Trophoblast cell (in vitro differentiated cells and primary cell): ENCODE data around the gene NDFIP1.
A peak's percentile ranks its signal among the peaks of the same experiment; 100 is the strongest.

ENCODE experiments used
- DNase-seq, 2 donors: peaks; one replicate each; pipeline ENCODE4 v3.0.0-alpha.2; 2016
- H2AFZ ChIP-seq: 2 replicates; pipeline ENCODE4 v1.6.1; 2013; ENCODE audit warnings: low read length, moderate library complexity, mild to moderate bottlenecking; ENCODE audit not compliant: insufficient read depth, poor library complexity
- H2AK5ac ChIP-seq: 2 replicates; pipeline ENCODE4 v1.6.1; 2013; ENCODE audit warnings: mild to moderate bottlenecking, low read length
- H2BK120ac ChIP-seq: 2 replicates; pipeline ENCODE4 v1.6.1; 2013; ENCODE audit warnings: low read length, mild to moderate bottlenecking, moderate library complexity; ENCODE audit not compliant: insufficient read depth, poor library complexity
- H2BK12ac ChIP-seq: 2 replicates; pipeline ENCODE4 v1.6.1; 2013; ENCODE audit warnings: mild to moderate bottlenecking, low read length, moderate library complexity
- H2BK5ac ChIP-seq: 2 replicates; pipeline ENCODE4 v1.6.1; 2013; ENCODE audit warnings: low read length, low read depth, moderate library complexity, mild to moderate bottlenecking; ENCODE audit not compliant: poor library complexity
- H3K14ac ChIP-seq: 2 replicates; pipeline ENCODE4 v1.6.1; 2013; ENCODE audit warnings: mild to moderate bottlenecking, low read length
- H3K18ac ChIP-seq: 2 replicates; pipeline ENCODE4 v1.6.1; 2013; ENCODE audit warnings: mild to moderate bottlenecking, low read length
- H3K23ac ChIP-seq: 2 replicates; pipeline ENCODE4 v1.6.1; 2013; ENCODE audit warnings: low read length
- H3K27ac ChIP-seq: 2 replicates; pipeline ENCODE4 v1.5.1; 2013; ENCODE audit warnings: low read depth, mild to moderate bottlenecking, inconsistent platforms, low read length, moderate library complexity
- H3K27me3 ChIP-seq: 2 replicates; pipeline ENCODE4 v1.6.1; 2013; ENCODE audit warnings: inconsistent platforms, mild to moderate bottlenecking, low read length, moderate library complexity; ENCODE audit not compliant: insufficient read depth
- H3K36me3 ChIP-seq, 2 experiments: 1 replicate in 1 of 2; 2 replicates in 1 of 2; pipeline ENCODE4 v1.6.1; 2013; ENCODE audit warnings: low read length in 2 of 2, mild to moderate bottlenecking in 2 of 2, moderate library complexity in 1 of 2; ENCODE audit not compliant: insufficient read depth in 2 of 2, control insufficient read depth in 1 of 2
- H3K4ac ChIP-seq: 2 replicates; pipeline ENCODE4 v1.6.1; 2013; ENCODE audit warnings: low read depth, mild to moderate bottlenecking, low read length, moderate library complexity
- H3K4me1 ChIP-seq, 2 experiments: 1 replicate in 1 of 2; 2 replicates in 1 of 2; pipeline ENCODE4 v1.6.1; 2013; ENCODE audit warnings: low read length in 2 of 2, mild to moderate bottlenecking in 2 of 2, moderate library complexity in 1 of 2; ENCODE audit not compliant: insufficient read depth in 2 of 2, control insufficient read depth in 1 of 2
- H3K4me2 ChIP-seq: 2 replicates; pipeline ENCODE4 v1.6.1; 2013; ENCODE audit warnings: inconsistent platforms, mild to moderate bottlenecking, low read length, moderate library complexity
- H3K4me3 ChIP-seq: 2 replicates; pipeline ENCODE4 v1.5.1; 2013; ENCODE audit warnings: mild to moderate bottlenecking, low read depth, low read length, inconsistent platforms
- H3K79me1 ChIP-seq: one replicate; pipeline ENCODE4 v1.6.1; 2013; ENCODE audit warnings: low read length
- H3K79me2 ChIP-seq: 2 replicates; pipeline ENCODE4 v1.6.1; 2013; ENCODE audit warnings: low read length, mild to moderate bottlenecking; ENCODE audit not compliant: control insufficient read depth, insufficient read depth, poor library complexity
- H3K9ac ChIP-seq: 2 replicates; pipeline ENCODE4 v1.6.1; 2013; ENCODE audit warnings: mild to moderate bottlenecking, low read length
- H3K9me3 ChIP-seq: 2 replicates; pipeline ENCODE4 v1.6.1; 2013; ENCODE audit warnings: low read depth, mild to moderate bottlenecking, control low read depth, inconsistent platforms, low read length; ENCODE audit not compliant: insufficient read depth
- H4K12ac ChIP-seq: 2 replicates; pipeline ENCODE4 v1.6.1; 2013; ENCODE audit warnings: low read depth, mild to moderate bottlenecking, low read length, moderate library complexity
- H4K8ac ChIP-seq: 2 replicates; pipeline ENCODE4 v1.6.1; 2013; ENCODE audit warnings: low read depth, mild to moderate bottlenecking, low read length, moderate library complexity
- H4K91ac ChIP-seq: one replicate; pipeline ENCODE4 v1.6.1; 2013; ENCODE audit warnings: low read depth, mild to moderate bottlenecking, low read length, moderate library complexity
- WGBS: extraction: QIAGEN DNeasy Blood & Tissue Kit; methylation state at CpG from one replicate; pipeline ENCODE4 v1.1.7; 2013; ENCODE audit warnings: missing lambda C conversion rate; ENCODE audit not compliant: insufficient read length, insufficient coverage; ENCODE audit errors: extremely low coverage; 5-methylcytosine and 5-hydroxymethylcytosine counted together

NDFIP1 gene

GRCh38 chr5:142183561-142183960 lies 75.0 kb downstream of the NDFIP1 start:
- H3K9ac ChIP-seq, result no peak overlapping the region
- no peaks in the 10 kb centered on the region for H3K9me3 ChIP-seq
- peaks cover 30% of the 10 kb centered on the region for H3K79me1 ChIP-seq
- no peak overlapping the region for H3K4me3 ChIP-seq
- H4K8ac ChIP-seq, result peak overlapping the region; percentile 26
- no peak for DNase-seq
- no peaks in the 10 kb centered on the region for H3K27me3 ChIP-seq
- H3K27ac ChIP-seq, result no peak overlapping the region
- peaks cover 7 to 26% of the 10 kb centered on the region in 2 experiments for H3K4me1 ChIP-seq
- H3K4ac ChIP-seq, result no peak overlapping the region
- no peak overlapping the region for H3K4me2 ChIP-seq
- no peaks in the 10 kb centered on the region for H3K79me2 ChIP-seq
- H2BK12ac ChIP-seq, result peak overlapping the region; percentile 59
- no peak overlapping the region for H2BK5ac ChIP-seq
- no peak overlapping the region for H3K18ac ChIP-seq
- peak overlapping the region; percentile 70 for H2AK5ac ChIP-seq
- no CpG with 5 or more reads among the region's 8 CpGs for WGBS
- H3K14ac ChIP-seq, result no peak overlapping the region
- peak overlapping the region; percentile 23 for H2BK120ac ChIP-seq
- no peak overlapping the region for H2AFZ ChIP-seq
- no peak overlapping the region for H4K12ac ChIP-seq
- H3K36me3 ChIP-seq, result no peaks in the 10 kb centered on the region
- H4K91ac ChIP-seq, result peak overlapping the region; percentile 36
- H3K23ac ChIP-seq, result no peak overlapping the region

DNA sequence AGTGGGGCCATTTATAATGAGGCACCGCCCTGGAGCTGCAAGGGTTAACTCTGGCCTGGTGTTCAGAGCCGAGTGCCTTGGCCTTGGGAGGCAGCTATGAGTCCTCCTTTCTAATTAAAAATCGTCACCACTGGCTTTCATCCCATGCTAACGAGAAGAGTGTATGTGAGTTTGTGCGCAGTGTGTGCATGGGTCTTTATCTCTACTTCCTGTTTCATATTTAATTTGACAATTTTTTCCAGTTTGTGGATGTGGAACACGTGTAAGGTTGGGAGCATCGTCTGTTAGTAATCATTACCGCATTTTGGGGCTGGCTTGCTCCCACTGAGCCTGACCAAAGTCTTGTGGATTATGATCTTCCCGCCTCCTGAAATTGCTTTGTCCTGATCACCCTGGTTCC lies 76.4 kb downstream of the NDFIP1 start:
- Histone ChIP-seq H3K9me3 (no peaks in the 10 kb centered on the region), H3K27ac (no peak overlapping the region), H2BK5ac (no peak overlapping the region), H2BK12ac (peak overlapping the region; percentile 17), H3K14ac (no peak overlapping the region), H4K8ac (no peak overlapping the region), H3K36me3 (no peaks in the 10 kb centered on the region), H2AK5ac (no peak overlapping the region), H3K4ac (no peak overlapping the region), H2AFZ (no peak overlapping the region), H3K4me2 (no peak overlapping the region), H3K79me2 (no peaks in the 10 kb centered on the region), H3K4me3 (no peak overlapping the region), H3K4me1 (peaks cover 7 to 23% of the 10 kb centered on the region in 2 experiments), H3K9ac (no peak overlapping the region), H2BK120ac (peak overlapping the region; percentile 5), H3K18ac (no peak overlapping the region), H3K23ac (no peak overlapping the region), H3K27me3 (no peaks in the 10 kb centered on the region), H4K91ac (peak overlapping the region; percentile 42), H4K12ac (no peak overlapping the region), H3K79me1 (peaks cover 27% of the 10 kb centered on the region)
- DNase-seq, result no peak
- WGBS, result no CpG with 5 or more reads among the region's 9 CpGs

DNA sequence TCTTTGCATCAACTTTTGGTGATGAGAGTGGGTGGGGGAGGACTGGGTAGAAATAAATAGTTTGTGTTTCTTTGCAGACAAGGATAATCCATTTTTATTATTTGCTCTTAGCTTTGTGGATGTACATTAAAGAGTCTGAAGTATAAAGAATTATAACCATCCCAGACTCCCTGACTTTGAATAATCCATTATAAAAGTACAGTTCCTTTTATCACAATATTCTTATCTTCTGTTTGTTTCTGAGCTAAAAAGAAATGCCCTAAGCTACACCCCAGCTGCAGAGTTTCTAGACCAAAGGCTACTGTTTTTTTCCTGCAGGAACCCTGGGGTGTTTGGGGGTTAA lies 77.9 kb downstream of the NDFIP1 start:
- Histone ChIP-seq H3K79me1 (peaks cover 28% of the 10 kb centered on the region), H3K14ac (no peak overlapping the region), H2AK5ac (no peak overlapping the region), H3K36me3 (no peaks in the 10 kb centered on the region), H3K27ac (no peak overlapping the region), H2BK12ac (no peak overlapping the region), H4K8ac (no peak overlapping the region), H3K9me3 (no peaks in the 10 kb centered on the region), H3K79me2 (no peaks in the 10 kb centered on the region), H3K9ac (no peak overlapping the region), H3K18ac (no peak overlapping the region), H3K4me1 (peaks cover 5 to 22% of the 10 kb centered on the region in 2 experiments), H2BK5ac (no peak overlapping the region), H4K12ac (no peak overlapping the region), H3K4me3 (no peak overlapping the region), H3K27me3 (no peaks in the 10 kb centered on the region), H3K4me2 (no peak overlapping the region), H3K4ac (no peak overlapping the region), H2BK120ac (peak overlapping the region; percentile 5), H2AFZ (no peak overlapping the region), H4K91ac (no peak overlapping the region), H3K23ac (no peak overlapping the region)
- DNase-seq, result no peak

- WGBS, result no CpG with 5 or more reads among the region's 11 CpGs
- H3K27me3 ChIP-seq, result no peaks in the 10 kb centered on the region
Observed at GRCh38 chr5:142186857-142187594, 78.4 kb downstream of the NDFIP1 start.

More at GRCh38 chr5:142186857-142187594, 78.4 kb downstream of the NDFIP1 start:
- Histone ChIP-seq H3K9ac (no peak overlapping the region), H3K4me1 (peaks cover 5 to 24% of the 10 kb centered on the region in 2 experiments), H3K4me2 (no peak overlapping the region), H3K23ac (no peak overlapping the region), H3K79me1 (peaks cover 29% of the 10 kb centered on the region), H3K4me3 (no peak overlapping the region), H2AK5ac (no peak overlapping the region), H3K9me3 (no peaks in the 10 kb centered on the region), H3K18ac (no peak overlapping the region), H3K4ac (no peak overlapping the region), H3K14ac (no peak overlapping the region), H3K27ac (no peak overlapping the region), H2AFZ (no peak overlapping the region), H3K36me3 (no peaks in the 10 kb centered on the region), H2BK5ac (no peak overlapping the region), H4K12ac (no peak overlapping the region), H2BK12ac (no peak overlapping the region), H4K8ac (no peak overlapping the region), H4K91ac (no peak overlapping the region), H2BK120ac (peak overlapping the region; percentile 5), H3K79me2 (no peaks in the 10 kb centered on the region)
- no peak for DNase-seq
